SIG-M5 treated with dmso at 0.1 percent for 504 hours (cell line): ENCODE results near the gene PPP1R14C.

Experiments
- DNase-seq: peaks from one replicate; lab custom pipeline; 2025; ENCODE audit not compliant: unreplicated experiment; lab: John Stamatoyannopoulos, UW

The PPP1R14C gene

GRCh38 chr6:150189122-150189521, 46.3 kb downstream of the PPP1R14C start:
- no peak for DNase-seq

DNA sequence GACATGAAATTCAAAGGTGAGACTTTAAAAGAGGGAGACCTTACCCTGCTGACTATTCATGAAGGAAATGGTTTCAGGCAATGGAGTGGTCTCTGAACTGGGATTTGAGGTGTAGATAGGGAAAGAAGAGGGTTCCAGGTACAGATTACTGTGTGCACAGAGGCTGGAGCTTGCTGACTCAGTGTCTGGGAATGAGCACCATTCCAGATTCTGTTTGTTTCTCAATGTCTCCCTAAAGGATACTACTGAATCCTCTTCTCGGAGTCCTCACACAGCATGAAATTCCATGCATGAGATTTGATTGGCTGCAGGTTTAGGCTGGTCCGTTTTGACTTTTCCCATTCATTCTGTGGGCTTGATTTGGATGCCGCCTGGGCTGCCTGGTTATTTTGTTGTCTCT, 49.0 kb downstream of the PPP1R14C start:
- DNase-seq, result no peak

DNA sequence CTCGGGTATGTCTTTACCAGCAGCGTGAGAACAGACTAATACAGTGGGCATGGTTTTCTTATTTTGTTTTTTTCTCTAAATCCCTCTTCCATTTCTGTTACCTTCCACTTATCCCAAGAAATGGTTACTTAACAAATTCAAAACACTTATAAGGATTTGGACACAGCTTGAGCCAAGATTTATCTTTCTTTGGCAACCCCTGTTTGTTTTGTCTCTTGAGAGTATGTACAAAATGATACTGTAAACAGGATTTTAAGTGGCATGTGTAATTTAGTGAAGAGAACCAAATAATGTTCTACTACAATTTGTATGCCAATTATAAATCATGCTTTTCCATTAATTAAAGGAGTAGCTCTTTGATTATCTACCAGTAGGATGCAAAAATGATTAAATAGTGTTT, 51.4 kb downstream of the PPP1R14C start:
- no peak for DNase-seq

- no peak for DNase-seq
These were observed 53.2 kb downstream of the PPP1R14C start for GRCh38 chr6:150195996-150196417.

DNA sequence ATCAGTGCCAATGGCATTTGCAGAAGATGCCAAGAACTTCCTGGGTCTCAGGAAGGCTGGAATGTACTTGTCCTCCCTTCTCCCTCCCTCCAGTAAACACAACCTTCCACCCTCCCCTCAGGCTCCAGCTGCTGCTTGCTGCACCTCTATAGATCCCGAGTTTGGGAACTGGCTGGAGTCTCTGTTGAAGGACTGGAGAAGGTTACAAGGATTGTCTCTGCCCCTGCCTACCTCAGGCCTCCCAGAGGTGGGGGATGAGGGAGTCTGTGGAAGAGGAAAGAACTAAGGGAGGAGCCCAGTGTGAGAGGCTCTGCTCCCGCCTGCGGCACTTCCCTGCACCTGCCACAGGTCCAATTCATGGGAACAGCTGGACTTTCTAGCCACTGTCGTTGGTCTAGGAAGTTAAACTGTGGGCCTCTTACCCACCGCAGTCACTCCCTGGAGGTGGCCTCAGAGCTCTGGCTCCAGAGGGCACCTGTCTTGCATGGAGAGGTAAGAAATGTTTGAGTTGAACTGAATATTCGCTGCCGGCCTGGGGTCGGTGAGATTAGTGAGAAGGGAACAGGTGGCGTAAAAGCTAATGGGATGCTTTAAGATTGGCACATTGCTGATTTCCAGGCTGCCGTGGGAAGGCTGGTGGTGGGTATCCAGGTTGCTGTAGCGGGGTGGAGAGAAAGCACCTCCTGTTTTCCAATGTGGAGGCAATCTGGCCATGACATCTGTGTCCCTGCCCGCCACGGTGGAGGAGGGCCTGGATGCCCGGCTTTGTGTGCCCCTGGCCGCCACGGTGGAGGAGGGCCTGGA, 54.3 kb downstream of the PPP1R14C start:
- no peak for DNase-seq

DNA sequence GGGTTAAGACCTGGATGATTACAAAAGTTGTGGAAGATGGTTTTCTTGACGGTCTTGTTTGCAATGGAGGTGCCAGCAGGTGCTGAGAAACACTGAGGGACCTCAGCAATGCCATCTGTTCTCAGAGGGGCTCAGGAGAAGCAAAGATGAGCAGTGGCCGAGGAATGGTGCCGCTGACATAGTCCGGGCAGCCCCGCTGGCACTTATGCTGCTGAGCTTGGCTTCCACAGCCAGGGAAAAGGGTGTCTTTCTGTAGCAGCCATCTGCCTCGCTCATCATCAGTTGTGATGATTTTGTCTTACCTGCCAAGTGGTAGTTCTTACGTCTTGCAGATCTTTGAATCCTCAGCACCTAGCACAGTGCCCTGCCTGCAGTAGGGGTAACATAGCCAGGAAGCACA, 55.7 kb downstream of the PPP1R14C start:
- DNase-seq, result no peak

DNA sequence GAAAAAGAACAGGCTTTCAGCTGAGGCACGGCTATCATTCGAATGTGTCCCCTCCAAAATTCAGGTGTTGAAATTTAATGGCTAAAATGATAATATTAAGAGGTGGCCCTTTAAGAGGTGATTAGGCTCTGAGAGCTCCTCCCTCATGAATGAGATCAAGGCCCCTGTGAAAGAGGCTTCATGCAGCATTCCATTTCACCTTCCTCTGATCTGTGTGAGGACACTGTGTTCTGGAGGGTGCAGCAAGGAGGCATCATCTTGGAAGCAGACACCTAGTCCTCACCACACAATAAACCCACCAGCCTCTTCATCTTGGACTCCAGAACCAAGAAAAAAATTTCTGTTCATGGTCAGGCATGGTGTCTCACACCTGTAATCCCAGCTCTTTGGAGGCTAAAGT, 56.4 kb downstream of the PPP1R14C start:
- no peak for DNase-seq

DNA sequence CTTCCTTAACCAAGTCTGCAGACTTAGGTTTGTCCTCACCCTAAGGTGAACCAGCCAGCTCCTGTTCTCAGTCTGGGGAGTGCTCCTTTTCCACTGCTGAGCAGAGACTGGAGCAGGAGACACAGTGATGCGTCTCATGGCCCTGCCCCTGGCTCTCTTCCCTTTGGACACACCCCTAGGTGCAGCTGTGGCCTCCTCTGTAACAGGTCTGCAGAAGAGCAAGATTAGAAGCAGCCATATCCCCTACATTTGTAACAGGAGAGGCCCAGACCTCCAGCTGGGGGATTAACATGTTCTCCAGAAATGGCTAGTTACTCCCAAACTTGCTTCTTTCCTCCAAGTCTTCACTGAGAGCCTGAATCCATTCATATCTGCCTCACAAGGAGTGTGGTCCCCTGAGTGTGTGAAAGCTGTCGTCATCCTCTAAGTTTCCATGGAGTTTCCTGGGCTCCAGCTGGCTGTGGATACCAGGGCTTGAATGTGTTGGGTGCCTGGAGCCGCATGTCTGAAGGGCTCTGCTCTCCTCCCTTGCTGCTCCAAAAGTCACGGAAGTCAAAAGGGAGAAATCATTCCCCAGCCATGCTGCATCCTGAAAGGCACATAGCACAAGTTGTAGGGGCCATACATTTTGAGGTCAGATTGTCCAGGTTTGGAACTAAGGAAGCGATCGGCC, 57.7 kb downstream of the PPP1R14C start:
- DNase-seq, result no peak

- DNase-seq, result no peak
These were observed 58.4 kb downstream of the PPP1R14C start for GRCh38 chr6:150201285-150201684.

GRCh38 chr6:150201772-150202329, 59.0 kb downstream of the PPP1R14C start:
- no peak for DNase-seq

GRCh38 chr6:150202404-150202803, 59.6 kb downstream of the PPP1R14C start:
- no peak for DNase-seq

DNA sequence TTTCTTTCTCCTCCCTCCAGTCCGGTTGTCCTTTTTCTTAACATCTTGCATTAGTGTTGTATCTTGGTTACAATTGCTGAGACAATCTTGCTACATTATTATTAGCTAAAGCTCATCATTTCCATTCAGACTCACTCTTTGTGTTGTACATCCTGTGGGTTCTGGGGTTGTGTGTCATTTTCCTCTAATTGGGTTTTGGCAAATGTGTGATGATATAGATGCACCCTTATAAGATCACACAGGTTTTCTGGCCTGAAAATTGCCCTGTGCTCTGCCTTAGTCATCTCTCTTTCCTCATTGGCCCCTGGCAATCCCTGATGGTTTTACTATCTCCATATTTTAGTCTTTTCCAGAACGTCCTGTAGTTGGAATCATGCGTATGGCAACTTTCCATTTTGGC, 60.1 kb downstream of the PPP1R14C start:
- no peak for DNase-seq

DNA sequence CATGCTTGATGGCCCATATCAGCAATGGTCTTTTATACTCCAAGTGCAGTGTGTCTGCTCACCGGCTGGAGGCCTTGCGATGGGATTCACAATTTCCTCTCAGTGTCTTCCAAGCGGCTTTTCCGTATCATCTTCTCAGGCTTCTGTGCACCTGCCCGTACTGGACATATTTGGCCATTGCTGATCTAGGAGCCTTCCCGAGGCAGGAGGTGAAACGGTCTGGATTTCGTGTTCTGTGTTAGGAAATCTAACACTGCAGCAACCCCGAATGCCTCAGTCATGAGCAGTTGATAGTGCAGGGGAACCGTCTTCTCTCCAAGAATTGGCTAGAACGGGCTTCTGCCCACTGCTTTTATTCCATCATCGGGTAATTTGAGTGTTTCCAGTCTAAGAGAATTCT, 60.5 kb downstream of the PPP1R14C start:
- no peak for DNase-seq

- DNase-seq, result no peak
These were observed 61.2 kb downstream of the PPP1R14C start for GRCh38 chr6:150203871-150204545.

DNA sequence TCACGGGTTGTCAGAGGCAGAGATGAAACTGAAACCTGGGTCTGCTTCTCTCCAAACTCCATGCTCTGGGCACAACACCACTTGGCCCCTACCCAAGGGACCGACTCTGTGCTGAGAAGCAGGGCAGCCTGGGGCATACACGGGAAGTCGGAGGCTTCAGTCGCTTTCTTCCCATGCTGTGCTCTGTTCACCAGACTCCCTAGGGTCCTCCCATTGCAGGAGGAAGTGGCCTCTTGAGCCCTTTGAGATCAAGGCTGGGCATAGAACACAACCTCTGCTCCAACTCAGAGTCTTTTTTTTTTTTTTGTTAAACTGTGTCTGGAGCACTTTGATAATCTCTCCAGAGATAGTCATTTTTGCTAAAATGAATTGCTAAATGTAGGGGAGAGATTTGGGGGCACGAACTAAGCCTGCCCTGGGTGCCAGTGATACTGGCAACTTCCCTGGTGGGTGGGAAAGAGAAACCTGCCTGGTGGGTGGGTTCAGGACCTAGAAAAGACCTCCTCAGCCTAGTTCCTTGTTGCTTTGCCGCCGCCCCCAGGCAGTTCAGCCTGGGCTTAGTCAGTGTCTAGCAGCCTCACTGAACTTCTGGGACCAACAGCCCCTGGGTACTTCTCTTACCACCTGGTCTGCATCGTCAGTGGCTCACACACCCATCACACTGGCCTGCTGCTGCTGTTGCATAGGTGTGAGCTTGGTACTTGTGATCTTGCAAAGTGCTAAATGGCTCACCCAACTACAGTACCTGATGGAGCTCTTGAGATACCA, 62.0 kb downstream of the PPP1R14C start:
- DNase-seq, result no peak

- DNase-seq, result no peak
These were observed 65.2 kb downstream of the PPP1R14C start for GRCh38 chr6:150207931-150208570.

DNA sequence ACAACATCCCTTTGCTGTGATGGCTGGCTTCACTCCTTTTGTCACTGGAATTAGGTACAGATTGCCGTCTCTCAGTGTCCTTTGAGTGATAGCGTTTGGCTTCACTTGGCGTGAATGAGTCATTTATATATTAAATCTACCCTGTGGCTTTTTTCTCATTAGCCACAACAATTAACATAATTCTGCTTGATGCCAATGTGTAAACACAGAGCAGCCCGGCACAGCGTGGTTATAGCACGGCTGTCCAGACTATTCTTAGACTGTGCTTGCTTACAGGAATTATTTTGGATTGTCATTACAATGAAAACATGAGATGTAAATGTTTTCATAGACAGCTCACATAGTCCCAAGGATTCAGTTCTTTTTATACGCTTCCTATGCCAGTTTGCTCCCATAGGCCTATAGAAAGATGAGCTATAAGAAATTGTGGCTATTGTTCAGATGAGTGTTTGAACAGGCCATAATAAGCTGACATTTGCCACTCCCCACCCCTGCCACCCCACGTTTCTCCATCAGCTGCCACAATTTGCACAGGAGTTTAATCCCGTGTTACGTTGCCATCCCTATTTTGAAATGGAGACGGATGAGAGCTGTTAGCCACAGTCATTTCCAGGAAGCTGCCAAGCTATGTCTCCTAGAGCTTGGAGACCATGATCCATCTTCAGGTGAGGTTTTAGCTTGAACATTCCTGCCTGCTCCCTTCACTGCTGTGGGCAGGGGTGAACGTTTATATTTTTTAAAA, 65.9 kb downstream of the PPP1R14C start:
- no peak for DNase-seq

DNA sequence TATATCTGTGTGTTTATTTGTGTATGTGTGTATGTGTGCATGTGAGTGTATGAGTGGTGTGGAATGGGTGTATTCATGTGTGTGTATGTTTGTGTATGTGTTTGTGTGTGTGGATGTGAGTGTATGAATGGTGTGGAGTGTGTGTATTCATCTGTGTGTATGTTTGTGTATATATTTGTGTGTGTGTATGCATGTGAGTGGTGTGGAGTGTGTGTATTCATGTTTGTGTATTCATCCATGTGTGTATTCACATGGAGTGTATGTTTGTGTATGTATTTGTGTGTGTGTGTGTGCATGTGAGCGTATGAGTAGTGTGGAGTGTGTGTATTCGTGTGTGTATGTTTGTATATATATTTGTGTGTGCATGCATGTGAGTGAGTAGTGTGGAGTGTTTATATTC, 66.6 kb downstream of the PPP1R14C start:
- no peak for DNase-seq

DNA sequence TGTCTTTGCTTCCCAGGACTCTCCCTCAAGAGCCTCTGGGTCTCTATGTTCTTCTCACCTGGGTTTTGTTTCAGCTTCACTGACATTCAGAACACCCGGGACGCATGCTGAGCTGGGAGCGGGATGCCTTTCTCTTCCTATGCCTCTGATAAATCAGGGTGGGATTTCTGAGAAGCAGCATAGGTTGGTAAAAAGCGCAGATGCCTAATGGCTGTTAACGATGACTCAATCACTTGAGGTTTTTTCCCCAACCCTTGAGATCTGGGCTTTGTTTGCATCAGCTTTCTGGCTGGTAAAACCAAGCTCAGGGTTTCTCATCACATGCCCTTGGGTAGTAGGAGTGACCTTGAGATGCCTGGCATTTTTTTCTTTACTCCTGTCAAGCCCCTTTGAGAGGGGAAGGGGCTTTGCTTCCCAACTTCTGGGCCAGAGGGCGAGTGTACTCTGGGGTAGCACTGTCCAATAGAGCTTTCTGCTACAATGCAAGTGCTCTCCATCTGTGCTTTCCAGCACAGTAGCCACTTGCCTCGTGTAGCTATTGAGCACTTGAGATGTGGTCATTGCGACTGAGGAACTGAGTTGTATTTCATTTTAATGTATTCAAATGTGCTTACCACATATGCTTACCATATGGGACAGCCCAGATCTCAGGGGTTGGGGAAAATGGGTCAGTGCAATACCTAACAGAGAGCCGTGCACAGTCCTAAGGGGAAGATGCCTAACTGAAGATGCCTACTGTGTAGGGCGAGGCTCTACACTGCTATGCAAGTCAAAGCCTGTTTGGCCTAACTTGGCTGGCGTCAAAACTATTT, 69.1 kb downstream of the PPP1R14C start:
- DNase-seq, result no peak
